Brain microvascular endothelial cell (primary cell): Measurements from ENCODE around the gene SRRM2.

Experiments
- DNase-seq: peaks from one replicate; pipeline ENCODE4 v3.0.0-alpha.2; 2020
- H3K27ac ChIP-seq: fragments of 250-450 bp; sonication (Bioruptor Pico); 2 replicates; pipeline ENCODE4 v1.5.1; 2020; ENCODE audit warnings: mild to moderate bottlenecking, moderate library complexity
- H3K27me3 ChIP-seq: fragments of 250-450 bp; sonication (Bioruptor Pico); replicated peaks from 2 replicates; pipeline ENCODE4 v1.5.1; 2020; ENCODE audit warnings: mild to moderate bottlenecking
- H3K36me3 ChIP-seq: fragments of 250-450 bp; sonication (Bioruptor Pico); replicated peaks from 2 replicates; pipeline ENCODE4 v1.5.1; 2020; ENCODE audit warnings: mild to moderate bottlenecking
- H3K4me3 ChIP-seq: 2 replicates; pipeline ENCODE4 v1.5.1; 2011; ENCODE audit warnings: low read depth, mild to moderate bottlenecking, control low read depth, low read length, moderate library complexity
- in situ Hi-C: cut with HindIII; loops from 2 replicates; pipeline ENCODE4 v1.10.0; 2017; ENCODE audit warnings: low sequenced_read_pairs, low pct_ligation_motif_present
- TF ChIP-seq, protein P1 (sequence below): IDR thresholded peaks from 2 replicates; pipeline ENCODE4 v1.5.1; 2011; ENCODE audit warnings: low read depth, mild to moderate bottlenecking, moderate library complexity, low read length, control low read depth, inconsistent platforms; ENCODE audit errors: missing control alignments

Gene SRRM2

DNA sequence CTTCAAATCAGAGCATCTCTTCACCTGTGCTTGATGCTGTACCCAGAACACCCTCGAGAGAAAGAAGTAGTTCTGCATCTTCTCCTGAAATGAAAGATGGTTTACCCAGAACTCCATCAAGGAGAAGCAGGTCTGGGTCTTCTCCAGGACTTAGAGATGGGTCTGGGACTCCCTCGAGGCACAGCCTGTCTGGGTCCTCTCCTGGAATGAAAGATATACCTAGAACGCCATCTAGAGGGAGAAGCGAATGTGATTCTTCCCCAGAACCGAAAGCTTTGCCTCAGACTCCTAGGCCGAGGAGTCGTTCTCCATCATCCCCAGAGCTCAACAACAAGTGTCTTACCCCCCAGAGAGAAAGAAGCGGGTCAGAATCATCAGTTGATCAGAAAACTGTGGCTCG, 12.3 kb downstream of the SRRM2 start:
- H3K27ac ChIP-seq: no peak overlapping the region
- TF ChIP-seq, protein P1, sequence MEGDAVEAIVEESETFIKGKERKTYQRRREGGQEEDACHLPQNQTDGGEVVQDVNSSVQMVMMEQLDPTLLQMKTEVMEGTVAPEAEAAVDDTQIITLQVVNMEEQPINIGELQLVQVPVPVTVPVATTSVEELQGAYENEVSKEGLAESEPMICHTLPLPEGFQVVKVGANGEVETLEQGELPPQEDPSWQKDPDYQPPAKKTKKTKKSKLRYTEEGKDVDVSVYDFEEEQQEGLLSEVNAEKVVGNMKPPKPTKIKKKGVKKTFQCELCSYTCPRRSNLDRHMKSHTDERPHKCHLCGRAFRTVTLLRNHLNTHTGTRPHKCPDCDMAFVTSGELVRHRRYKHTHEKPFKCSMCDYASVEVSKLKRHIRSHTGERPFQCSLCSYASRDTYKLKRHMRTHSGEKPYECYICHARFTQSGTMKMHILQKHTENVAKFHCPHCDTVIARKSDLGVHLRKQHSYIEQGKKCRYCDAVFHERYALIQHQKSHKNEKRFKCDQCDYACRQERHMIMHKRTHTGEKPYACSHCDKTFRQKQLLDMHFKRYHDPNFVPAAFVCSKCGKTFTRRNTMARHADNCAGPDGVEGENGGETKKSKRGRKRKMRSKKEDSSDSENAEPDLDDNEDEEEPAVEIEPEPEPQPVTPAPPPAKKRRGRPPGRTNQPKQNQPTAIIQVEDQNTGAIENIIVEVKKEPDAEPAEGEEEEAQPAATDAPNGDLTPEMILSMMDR: peak; percentile 5
- H3K36me3 ChIP-seq: peaks cover 100% of the 10 kb centered on the region
- H3K4me3 ChIP-seq: no peak overlapping the region
- no peak for DNase-seq
- H3K27me3 ChIP-seq: no peaks in the 10 kb centered on the region
- in situ Hi-C loops: no loop called here

DNA sequence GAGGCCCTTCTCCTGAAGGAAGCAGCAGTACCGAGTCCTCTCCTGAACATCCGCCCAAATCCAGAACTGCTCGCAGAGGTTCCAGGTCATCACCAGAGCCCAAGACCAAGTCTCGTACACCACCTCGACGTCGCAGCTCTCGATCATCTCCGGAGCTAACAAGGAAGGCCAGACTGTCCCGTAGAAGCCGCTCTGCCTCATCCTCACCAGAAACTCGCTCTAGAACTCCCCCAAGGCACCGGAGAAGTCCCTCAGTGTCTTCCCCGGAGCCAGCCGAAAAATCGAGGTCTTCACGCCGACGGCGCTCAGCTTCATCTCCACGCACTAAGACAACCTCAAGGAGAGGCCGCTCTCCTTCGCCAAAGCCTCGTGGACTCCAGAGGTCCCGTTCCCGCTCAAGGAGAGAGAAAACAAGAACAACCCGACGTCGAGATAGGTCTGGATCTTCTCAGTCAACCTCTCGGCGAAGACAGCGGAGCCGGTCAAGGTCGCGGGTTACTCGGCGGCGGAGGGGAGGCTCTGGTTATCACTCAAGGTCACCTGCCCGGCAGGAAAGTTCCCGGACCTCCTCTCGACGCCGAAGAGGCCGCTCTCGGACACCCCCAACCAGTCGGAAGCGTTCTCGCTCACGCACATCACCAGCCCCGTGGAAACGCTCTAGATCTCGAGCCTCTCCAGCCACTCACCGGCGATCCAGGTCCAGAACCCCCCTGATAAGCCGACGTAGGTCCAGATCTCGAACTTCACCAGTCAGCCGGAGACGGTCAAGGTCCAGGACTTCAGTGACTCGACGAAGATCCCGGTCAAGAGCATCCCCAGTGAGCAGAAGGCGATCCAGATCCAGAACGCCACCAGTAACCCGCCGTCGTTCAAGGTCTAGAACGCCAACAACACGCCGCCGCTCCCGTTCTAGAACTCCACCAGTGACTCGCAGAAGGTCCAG, 13.3 kb downstream of the SRRM2 start:
- H3K4me3 ChIP-seq: no peak overlapping the region
- DNase-seq: no peak
- TF ChIP-seq, protein P1: no peak
- H3K27ac ChIP-seq: no peak overlapping the region
- in situ Hi-C loops: no loop called here
- H3K36me3 ChIP-seq: peaks cover 100% of the 10 kb centered on the region
- no peaks in the 10 kb centered on the region for H3K27me3 ChIP-seq

DNA sequence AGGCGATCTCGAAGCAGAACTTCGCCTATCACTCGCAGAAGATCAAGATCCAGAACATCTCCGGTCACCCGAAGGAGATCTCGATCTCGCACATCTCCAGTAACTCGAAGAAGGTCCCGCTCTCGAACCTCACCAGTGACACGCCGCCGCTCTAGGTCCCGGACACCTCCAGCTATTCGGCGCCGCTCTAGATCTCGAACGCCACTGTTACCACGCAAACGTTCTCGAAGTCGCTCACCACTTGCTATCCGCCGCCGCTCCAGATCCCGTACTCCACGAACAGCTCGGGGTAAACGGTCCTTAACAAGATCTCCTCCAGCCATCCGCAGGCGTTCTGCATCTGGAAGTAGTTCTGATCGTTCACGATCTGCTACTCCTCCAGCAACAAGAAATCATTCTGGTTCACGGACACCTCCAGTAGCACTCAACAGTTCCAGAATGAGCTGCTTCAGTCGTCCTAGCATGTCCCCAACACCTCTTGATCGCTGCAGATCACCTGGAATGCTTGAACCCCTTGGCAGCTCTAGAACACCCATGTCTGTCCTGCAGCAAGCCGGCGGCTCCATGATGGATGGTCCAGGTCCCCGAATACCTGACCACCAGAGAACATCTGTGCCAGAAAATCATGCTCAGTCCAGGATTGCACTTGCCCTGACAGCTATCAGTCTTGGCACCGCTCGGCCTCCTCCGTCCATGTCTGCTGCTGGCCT, 14.1 kb downstream of the SRRM2 start:
- no peak for DNase-seq
- Histone ChIP-seq H3K27ac (no peak overlapping the region), H3K36me3 (peaks cover 97% of the 10 kb centered on the region), H3K4me3 (no peak overlapping the region), H3K27me3 (no peaks in the 10 kb centered on the region)
- TF ChIP-seq, protein P1: no peak
- in situ Hi-C loops: no loop called here

DNA sequence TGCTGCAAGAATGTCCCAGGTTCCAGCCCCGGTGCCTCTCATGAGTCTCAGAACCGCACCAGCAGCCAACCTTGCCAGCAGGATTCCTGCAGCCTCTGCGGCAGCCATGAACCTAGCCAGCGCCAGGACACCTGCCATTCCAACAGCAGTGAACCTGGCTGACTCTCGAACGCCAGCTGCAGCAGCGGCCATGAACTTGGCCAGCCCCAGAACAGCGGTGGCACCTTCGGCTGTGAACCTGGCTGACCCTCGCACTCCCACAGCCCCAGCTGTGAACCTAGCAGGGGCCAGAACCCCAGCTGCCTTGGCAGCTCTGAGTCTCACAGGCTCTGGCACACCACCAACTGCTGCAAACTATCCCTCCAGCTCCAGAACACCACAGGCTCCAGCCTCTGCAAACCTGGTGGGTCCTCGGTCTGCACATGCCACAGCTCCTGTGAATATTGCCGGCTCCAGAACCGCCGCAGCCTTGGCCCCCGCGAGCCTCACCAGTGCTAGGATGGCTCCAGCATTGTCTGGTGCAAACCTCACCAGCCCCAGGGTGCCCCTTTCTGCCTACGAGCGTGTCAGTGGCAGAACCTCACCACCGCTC, 14.8 kb downstream of the SRRM2 start:
- Histone ChIP-seq H3K27me3 (no peaks in the 10 kb centered on the region), H3K4me3 (no peak overlapping the region), H3K27ac (no peak overlapping the region), H3K36me3 (peaks cover 97% of the 10 kb centered on the region)
- TF ChIP-seq, protein P1: no peak
- no peak for DNase-seq
- in situ Hi-C loops: no loop called here

DNA sequence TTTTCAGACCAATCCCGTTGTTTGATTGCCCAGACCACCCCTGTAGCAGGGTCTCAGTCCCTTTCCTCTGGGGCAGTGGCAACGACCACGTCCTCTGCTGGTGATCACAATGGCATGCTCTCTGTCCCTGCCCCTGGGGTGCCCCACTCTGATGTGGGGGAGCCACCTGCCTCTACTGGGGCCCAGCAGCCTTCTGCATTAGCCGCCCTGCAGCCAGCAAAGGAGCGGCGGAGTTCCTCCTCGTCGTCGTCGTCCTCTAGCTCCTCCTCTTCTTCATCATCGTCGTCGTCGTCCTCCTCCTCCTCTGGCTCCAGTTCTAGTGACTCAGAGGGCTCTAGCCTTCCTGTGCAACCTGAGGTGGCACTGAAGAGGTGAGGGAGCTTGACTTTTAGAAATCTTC, 15.5 kb downstream of the SRRM2 start:
- no peak overlapping the region for H3K4me3 ChIP-seq
- in situ Hi-C loops: no loop called here
- H3K27ac ChIP-seq: no peak overlapping the region
- TF ChIP-seq, protein P1: no peak
- DNase-seq: no peak
- H3K36me3 ChIP-seq: peaks cover 93% of the 10 kb centered on the region
- H3K27me3 ChIP-seq: no peaks in the 10 kb centered on the region
